AG04450 (cell line): ENCODE measurements around the gene CSF1. TPM values are rescaled to one million over a fixed set of nuclear protein-coding genes. Genes with fewer than 3 reads are reported as not detected.
"Not testable (repeated sequence)": the region's sequence is repeated elsewhere in the genome, so short reads cannot be mapped to it uniquely, and the experiment has no call there.

ENCODE experiments used
- CTCF ChIA-PET: fragments of 300-600, 350-600 bp; formaldehyde crosslinking; extraction: SDS; loops from one replicate; lab custom pipeline; 2022; ENCODE audit warnings: antibody characterized with exemption, inconsistent platforms; lab: Charles Lee
- POLR2A ChIA-PET: fragments of 350-600 bp; formaldehyde crosslinking; extraction: SDS; loops from one replicate; lab custom pipeline; 2021; ENCODE audit warnings: antibody characterized with exemption, inconsistent platforms; lab: Yijun Ruan, JAX
- DNase-seq: peaks from one replicate; pipeline ENCODE4 v3.0.0-alpha.2; 2011; ENCODE audit warnings: low read depth, low spot score
- H3K27ac ChIP-seq: one replicate; pipeline ENCODE4 v1.5.1; 2012; ENCODE audit warnings: low read depth, low read length, control low read depth
- H3K27me3 ChIP-seq: one replicate; pipeline ENCODE4 v1.6.0; 2012; ENCODE audit warnings: low read length; ENCODE audit not compliant: control insufficient read depth, insufficient read depth
- H3K4me3 ChIP-seq: 2 replicates; pipeline ENCODE4 v1.5.1; 2011; ENCODE audit warnings: mild to moderate bottlenecking, low read depth, low read length, control low read depth
- H3K9me3 ChIP-seq: 2 replicates; pipeline ENCODE4 v1.5.1; 2012; ENCODE audit warnings: low read length; ENCODE audit not compliant: control insufficient read depth, insufficient read depth
- CTCF ChIP-seq: IDR thresholded peaks from 2 replicates; pipeline ENCODE4 v1.5.1; 2011; ENCODE audit warnings: low read depth, low read length, control low read depth, inconsistent platforms
- polyA plus RNA-seq: library from polyadenylated mRNA; depleted of rRNA; stranded (reverse); fragments of >200 nt; gene quantifications from 2 replicates; pipeline ENCODE4 v1.2.3, GENCODE V29; 2011

CSF1 gene
- polyA plus RNA-seq, 1 experiment = 84.1 TPM

- no peak for DNase-seq
- CTCF ChIA-PET = interaction anchor here (1.2 to 2.8 kb wide), 3 partner anchors 65 to 143 kb away, joined by 3 to 18 read pairs (median 14); partner anchors contain the start of gene AHCYL1
- H3K9me3 ChIP-seq = peaks cover 6% of the 10 kb centered on the region; the same call in 1 of the 2 replicates
- POLR2A ChIA-PET = interaction anchor here (1.4 kb wide), 1 partner anchor 42 kb away, joined by 3 read pairs; no protein-coding TSS in a partner anchor
- H3K27ac ChIP-seq = no peak overlapping the region
- TF ChIP-seq CTCF = no peak
- no peaks in the 10 kb centered on the region for H3K27me3 ChIP-seq
- H3K4me3 ChIP-seq = no peak overlapping the region
These were observed 8.7 kb downstream of the CSF1 start for GRCh38 chr1:109919303-109919702.

GRCh38 chr1:109920391-109920790, 9.7 kb downstream of the CSF1 start:
- not testable (repeated sequence) for H3K27ac ChIP-seq, H3K4me3 ChIP-seq, H3K9me3 ChIP-seq, H3K27me3 ChIP-seq, DNase-seq
- ChIA-PET POLR2A (interaction anchor here (0.7 to 1.4 kb wide), 2 partner anchors 43 to 102 kb away, joined by 3 to 5 read pairs; no protein-coding TSS in a partner anchor), CTCF (interaction anchor here (0.6 to 2.8 kb wide), 4 partner anchors 64 to 280 kb away, joined by 3 to 18 read pairs (median 9); partner anchors contain the start of gene AHCYL1)

GRCh38 chr1:109922326-109922725, 11.7 kb downstream of the CSF1 start:
- DNase-seq = no peak
- POLR2A ChIA-PET = no interaction called here
- Histone ChIP-seq H3K4me3 (no peak overlapping the region), H3K27me3 (no peaks in the 10 kb centered on the region), H3K27ac (no peak overlapping the region), H3K9me3 (peaks cover 15% of the 10 kb centered on the region)
- TF ChIP-seq CTCF = no peak
- CTCF ChIA-PET = interaction anchor here (0.7 to 4.8 kb wide), 4 partner anchors 25 to 145 kb away, joined by 3 to 26 read pairs (median 4); partner anchors contain the start of gene AHCYL1

- ChIA-PET POLR2A (no interaction called here), CTCF (interaction anchor here (0.6 to 4.8 kb wide), 4 partner anchors 26 to 146 kb away, joined by 3 to 26 read pairs (median 4); partner anchors contain the start of gene AHCYL1)
- peak; percentile 44 for TF ChIP-seq CTCF
- Histone ChIP-seq H3K27ac (peak overlapping the region; percentile 11), H3K9me3 (peaks cover 13% of the 10 kb centered on the region), H3K27me3 (no peaks in the 10 kb centered on the region), H3K4me3 (no peak overlapping the region)
- DNase-seq = no peak
These were observed 12.7 kb downstream of the CSF1 start for GRCh38 chr1:109923131-109923945.

- Histone ChIP-seq H3K4me3 (no peak overlapping the region), H3K27ac (no peak overlapping the region), H3K27me3 (no peaks in the 10 kb centered on the region), H3K9me3 (peaks cover 13% of the 10 kb centered on the region)
- ChIA-PET CTCF (interaction anchor here (4.8 kb wide), 1 partner anchor 60 kb away, joined by 26 read pairs; the partner anchor contains the start of gene AHCYL1), POLR2A (no interaction called here)
- DNase-seq = no peak
- no peak for TF ChIP-seq CTCF
These were observed 13.3 kb downstream of the CSF1 start for GRCh38 chr1:109923946-109924275.
